ENCODE measurements around the gene RBM23.
A peak's percentile ranks its signal among the peaks of the same experiment; 100 is the strongest.

Gene RBM23

DNA sequence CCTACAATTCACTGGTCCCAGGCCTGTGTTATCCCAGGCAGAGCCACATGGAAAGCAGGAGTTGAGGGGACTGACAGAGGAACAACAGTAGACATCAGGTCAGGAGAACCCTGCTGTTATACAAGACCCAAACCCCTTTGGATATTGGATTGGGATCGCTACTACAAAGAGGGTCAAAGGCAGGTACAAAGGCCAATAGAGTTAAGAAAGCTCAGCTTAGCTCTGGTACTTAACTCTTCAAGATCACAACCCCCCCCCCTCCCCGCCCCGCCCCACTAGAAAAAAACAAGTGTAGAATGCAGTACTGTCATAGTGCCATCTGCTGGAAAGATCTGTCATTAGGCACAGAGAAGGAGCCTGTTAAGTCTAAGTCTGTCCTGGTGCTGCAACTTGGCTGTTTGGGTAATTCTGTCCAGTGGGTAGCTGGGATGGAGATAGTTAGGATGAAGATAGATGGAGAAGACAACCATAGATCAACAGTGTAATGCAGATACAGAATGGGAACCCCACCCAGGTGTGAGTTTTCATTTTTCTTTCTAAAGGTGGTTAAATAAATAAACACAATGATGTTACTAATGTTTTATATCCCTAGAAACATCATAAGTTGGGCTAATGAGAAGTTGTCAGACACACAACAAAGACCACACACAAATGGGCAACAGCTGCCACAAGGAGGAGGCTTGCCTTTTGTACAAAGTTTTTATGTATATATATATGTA is 18.7 kb downstream of the RBM23 start:
- TF ChIP-seq POLR2A (IDR thresholded peaks at IDR 0.05; ENCODE audit: extremely low read depth, insufficient read length): no peak
- peak; percentile 42 for TF ChIP-seq CTCF (IDR thresholded peaks at IDR 0.05; ENCODE audit: low read depth, low read length)
- peak; percentile 68 for DNase-seq (ENCODE audit: low read depth)
- H3K4me3 ChIP-seq (ENCODE audit: low read depth, low read length): no peak overlapping the region

GRCh38 chr14:22898302-22899090 is 20.5 kb downstream of the RBM23 start:
- DNase-seq (ENCODE audit: low read depth): no peak
- no peak overlapping the region for H3K4me3 ChIP-seq (ENCODE audit: low read depth, low read length)

DNA sequence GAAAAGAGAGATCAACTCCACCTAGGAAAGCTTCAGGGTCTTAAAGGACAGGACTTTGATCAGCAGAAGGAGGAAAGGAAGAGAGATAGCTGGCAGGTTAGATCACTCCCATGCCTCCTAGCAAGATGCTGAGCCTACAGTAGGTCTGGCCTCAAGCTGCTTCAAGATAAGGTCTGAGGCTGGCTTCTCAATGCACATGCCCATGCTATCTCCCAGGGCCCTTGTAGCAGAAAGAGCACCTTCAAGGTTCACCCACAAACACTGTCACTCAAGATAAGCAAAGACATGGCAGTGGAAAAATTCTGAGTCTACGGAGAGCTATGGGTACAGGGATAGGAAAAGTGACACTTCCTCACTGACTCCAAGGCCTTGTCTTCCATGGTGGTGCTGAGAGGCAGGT is 21.6 kb downstream of the RBM23 start:
- DNase-seq (ENCODE audit: low read depth): no peak
- no peak for TF ChIP-seq MAX (IDR thresholded peaks at IDR 0.05; ENCODE audit: low read depth, low read length)
- TF ChIP-seq MYC (IDR thresholded peaks at IDR 0.05; ENCODE audit: low read depth, low read length): no peak
- TF ChIP-seq POLR2A (IDR thresholded peaks at IDR 0.05; ENCODE audit: extremely low read depth, insufficient read length): no peak
- TF ChIP-seq CTCF (IDR thresholded peaks at IDR 0.05; ENCODE audit: low read depth, low read length): no peak
- no peak overlapping the region for H3K4me3 ChIP-seq (ENCODE audit: low read depth, low read length)

More at GRCh38 chr14:22898302-22899090, 20.5 kb downstream of the RBM23 start:
- no peak for TF ChIP-seq CTCF (IDR thresholded peaks at IDR 0.05; ENCODE audit: low read depth, low read length)
- TF ChIP-seq MAX (IDR thresholded peaks at IDR 0.05; ENCODE audit: low read depth, low read length): no peak

DNA sequence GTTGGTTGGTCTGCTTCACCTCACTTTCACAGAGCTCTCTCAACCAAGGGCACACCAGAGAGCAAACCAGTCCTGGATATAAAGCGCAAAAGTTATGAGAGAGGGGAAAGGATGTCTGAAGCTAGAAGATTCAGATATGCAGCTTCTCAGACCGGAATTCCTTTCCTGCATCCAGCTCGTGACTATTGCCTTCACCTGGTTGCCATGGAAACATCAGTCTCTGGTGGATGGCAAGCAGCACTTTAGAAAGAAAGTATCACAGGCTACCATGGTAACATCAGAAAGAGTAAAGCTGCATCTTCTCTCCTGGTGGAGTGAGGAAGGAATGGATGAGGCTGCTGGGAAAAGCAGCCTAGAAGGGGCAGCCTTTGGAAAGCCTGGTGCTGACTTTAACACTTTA is 22.2 kb downstream of the RBM23 start:
- no peak overlapping the region for H3K4me3 ChIP-seq (ENCODE audit: low read depth, low read length)
- TF ChIP-seq POLR2A (IDR thresholded peaks at IDR 0.05; ENCODE audit: extremely low read depth, insufficient read length) (no peak), MAX (IDR thresholded peaks at IDR 0.05; ENCODE audit: low read depth, low read length) (no peak), MYC (IDR thresholded peaks at IDR 0.05; ENCODE audit: low read depth, low read length) (no peak), CTCF (IDR thresholded peaks at IDR 0.05; ENCODE audit: low read depth, low read length) (no peak)
- no peak for DNase-seq (ENCODE audit: low read depth)

- no peak for DNase-seq (ENCODE audit: low read depth)
- H3K4me3 ChIP-seq (ENCODE audit: low read depth, low read length): no peak overlapping the region
- TF ChIP-seq POLR2A (IDR thresholded peaks at IDR 0.05; ENCODE audit: extremely low read depth, insufficient read length) (no peak), MYC (IDR thresholded peaks at IDR 0.05; ENCODE audit: low read depth, low read length) (no peak), CTCF (IDR thresholded peaks at IDR 0.05; ENCODE audit: low read depth, low read length) (no peak), MAX (IDR thresholded peaks at IDR 0.05; ENCODE audit: low read depth, low read length) (no peak)
Measured at GRCh38 chr14:22896356-22896755, 22.6 kb downstream of the RBM23 start.
